ENCODE measurements around the gene INTS15.

Gene INTS15

GRCh38 chr7:6655636-6656385 lies 66.0 kb downstream of the INTS15 start:
- no peaks in the 10 kb centered on the region for H3K27me3 ChIP-seq (replicated peaks; ENCODE audit: control insufficient read depth, insufficient read depth, low read length)
- DNase-seq (ENCODE audit: extremely low read depth, insufficient read length), result no peak
- TF ChIP-seq CTCF (IDR thresholded peaks at IDR 0.05; ENCODE audit: insufficient read depth, low read length, poor library complexity, severe bottlenecking), result no peak
- no peak overlapping the region for H3K4me3 ChIP-seq (replicated peaks; ENCODE audit: low read depth, low read length)
- peaks cover 13% of the 10 kb centered on the region for H3K36me3 ChIP-seq (ENCODE audit: control insufficient read depth, insufficient read depth, low read length)

GRCh38 chr7:6656413-6656812 lies 66.6 kb downstream of the INTS15 start:
- no peak for TF ChIP-seq CTCF (IDR thresholded peaks at IDR 0.05; ENCODE audit: insufficient read depth, low read length, poor library complexity, severe bottlenecking)
- no peak overlapping the region for H3K4me3 ChIP-seq (replicated peaks; ENCODE audit: low read depth, low read length)

More at GRCh38 chr7:6656413-6656812, 66.6 kb downstream of the INTS15 start:
- H3K36me3 ChIP-seq (ENCODE audit: control insufficient read depth, insufficient read depth, low read length), result peaks cover 13% of the 10 kb centered on the region
- DNase-seq (ENCODE audit: extremely low read depth, insufficient read length), result no peak
- no peaks in the 10 kb centered on the region for H3K27me3 ChIP-seq (replicated peaks; ENCODE audit: control insufficient read depth, insufficient read depth, low read length)
